Naive thymus-derived CD4-positive, alpha-beta T cell (primary cell): ENCODE measurements around the gene TAGAP. TPM values are rescaled to one million over a fixed set of nuclear protein-coding genes. Genes with fewer than 3 reads are reported as not detected.

Source experiments
- ATAC-seq: fragments of 150-1000 bp; cut with Tn5 transposase; 2 replicates; pipeline ENCODE4 v1.10.0; 2021; ENCODE audit warnings: mild to moderate bottlenecking, moderate library complexity
- CTCF ChIA-PET: fragments of 350-600 bp; sonication (Branson Sonifier 250); formaldehyde crosslinking; loops from one replicate; lab custom pipeline; 2021; ENCODE audit warnings: antibody characterized with exemption; lab: Charles Lee
- POLR2A ChIA-PET: fragments of 350-600 bp; sonication (Branson Sonifier 250); formaldehyde crosslinking; loops from one replicate; lab custom pipeline; 2021; ENCODE audit warnings: antibody characterized with exemption, inconsistent platforms; lab: Charles Lee
- DNase-seq, 9 donors: peaks; one replicate each; pipeline versions ENCODE4 v3.0.0 to v3.0.0-alpha.2; 2020 to 2022; ENCODE audit warnings: mixed read lengths in 1 of 9
- H3K27ac ChIP-seq: one replicate; pipeline ENCODE4 v1.7.0; 2013; ENCODE audit warnings: mild to moderate bottlenecking, low read depth, low read length, moderate library complexity
- H3K27me3 ChIP-seq, 2 donors: one replicate each; pipeline ENCODE4 v1.7.0; 2013; ENCODE audit warnings: low read length in 2 of 2, mild to moderate bottlenecking in 2 of 2, moderate library complexity in 2 of 2; ENCODE audit not compliant: control insufficient read depth in 2 of 2, insufficient read depth in 2 of 2
- H3K36me3 ChIP-seq, 3 experiments: 1 replicate in 2 of 3; 2 replicates in 1 of 3; pipeline ENCODE4 v1.7.0; 2013; ENCODE audit warnings: low read length in 3 of 3, mild to moderate bottlenecking in 3 of 3, moderate library complexity in 1 of 3; ENCODE audit not compliant: insufficient read depth in 3 of 3, control insufficient read depth in 2 of 3
- H3K4me1 ChIP-seq, 2 donors: one replicate each; pipeline ENCODE4 v1.7.0; 2013; ENCODE audit warnings: low read length in 2 of 2, mild to moderate bottlenecking in 2 of 2, moderate library complexity in 1 of 2; ENCODE audit not compliant: control insufficient read depth in 2 of 2, insufficient read depth in 2 of 2
- H3K4me3 ChIP-seq: 2 replicates; pipeline ENCODE4 v1.7.0; 2013; ENCODE audit warnings: mild to moderate bottlenecking, low read length
- H3K9me3 ChIP-seq, 3 experiments: 1 replicate in 2 of 3; 2 replicates in 1 of 3; pipeline ENCODE4 v1.7.0; 2013; ENCODE audit warnings: low read length in 3 of 3; ENCODE audit not compliant: control insufficient read depth in 2 of 3
- H3K27ac Mint-ChIP-seq, 9 donors: one replicate each; pipeline ENCODE4 v1.8.0; 2020 to 2022; ENCODE audit warnings: mixed read lengths in 9 of 9, mild to moderate bottlenecking in 8 of 9, moderate library complexity in 5 of 9, inconsistent platforms in 2 of 9
- H3K27me3 Mint-ChIP-seq, 5 donors: one replicate each; pipeline ENCODE4 v1.8.0; 2021 to 2022; ENCODE audit warnings: mixed read lengths in 5 of 5, mild to moderate bottlenecking in 1 of 5
- H3K36me3 Mint-ChIP-seq, 5 donors: one replicate each; pipeline ENCODE4 v1.8.0; 2020 to 2022; ENCODE audit warnings: mixed read lengths in 5 of 5, mild to moderate bottlenecking in 3 of 5, inconsistent platforms in 1 of 5
- H3K4me1 Mint-ChIP-seq, 7 donors: one replicate each; pipeline ENCODE4 v1.8.0; 2020 to 2022; ENCODE audit warnings: mixed read lengths in 7 of 7, mild to moderate bottlenecking in 3 of 7, inconsistent platforms in 1 of 7
- H3K4me3 Mint-ChIP-seq, 10 donors: one replicate each; pipeline ENCODE4 v1.8.0; 2020 to 2022; ENCODE audit warnings: mild to moderate bottlenecking in 10 of 10, mixed read lengths in 10 of 10, moderate library complexity in 6 of 10, inconsistent platforms in 2 of 10
- H3K9me3 Mint-ChIP-seq, 11 donors: one replicate each; pipeline ENCODE4 v1.8.0; 2020 to 2022; ENCODE audit warnings: mixed read lengths in 11 of 11, mild to moderate bottlenecking in 4 of 11, inconsistent platforms in 1 of 11, moderate library complexity in 1 of 11
- intact Hi-C, 2 donors: fragments of 100-400 bp; cut with micrococcal nuclease; formaldehyde crosslinking; loops; one replicate each; pipeline ENCODE4 v1.15.1; 2023
- polyA plus RNA-seq, 2 donors: library from polyadenylated mRNA; unstranded; fragments of 300-500 nt; fragmentation: Illumina TruSeq; gene quantifications; one replicate each; pipeline ENCODE4 v1.2.3, GENCODE V29; 2021
- total RNA-seq, 6 experiments: library from RNA in 5 of 6; stranded (reverse) in 5 of 6; gene quantifications; 1 replicate in 5 of 6; 2 replicates in 1 of 6; pipeline ENCODE4 v1.2.3 and lab custom pipeline; 2021 to 2026

Gene TAGAP
- total and polyA plus RNA-seq, 7 experiments from 2014 or later, result 53.5 to 222 (median 151) TPM

GRCh38 chr6:159056899-159057298, 12.1 kb upstream of the TAGAP start:
- H3K27ac Mint-ChIP-seq, result peak overlapping the region in 8 of 9 donors; percentile 28 to 91 (median 83)
- no peak overlapping the region for H3K4me3 ChIP-seq
- peak overlapping the region in 9 of 10 donors; percentile 12 to 77 (median 63) for H3K4me3 Mint-ChIP-seq
- no peaks in the 10 kb centered on the region for H3K27me3 ChIP-seq
- H3K4me1 ChIP-seq, result peaks cover 37 to 57% of the 10 kb centered on the region in 2 donors
- H3K36me3 Mint-ChIP-seq, result peaks cover 0 to 8% (median 0%) of the 10 kb centered on the region in 5 donors
- intact Hi-C loops, result loop anchor here (1.0 kb wide), 2 partner anchors 10 to 12 kb away; no protein-coding TSS in a partner anchor
- ATAC-seq (no peak), DNase-seq (no peak)
- ChIA-PET CTCF (interaction anchor here (0.5 to 1.6 kb wide), 5 partner anchors 8 to 243 kb away, joined by 3 to 4 read pairs (median 3); no protein-coding TSS in a partner anchor), POLR2A (interaction anchor here (0.6 to 4.9 kb wide), 9 partner anchors 8 to 50 kb away, joined by 3 to 41 read pairs (median 4); partner anchors contain the start of gene TAGAP)
- H3K9me3 ChIP-seq, result no peaks in the 10 kb centered on the region
- no peaks in the 10 kb centered on the region for H3K27me3 Mint-ChIP-seq
- H3K27ac ChIP-seq, result peak overlapping the region; percentile 55
- H3K36me3 ChIP-seq, result no peaks in the 10 kb centered on the region
- peaks cover 40 to 80% (median 61%) of the 10 kb centered on the region in 7 donors for H3K4me1 Mint-ChIP-seq
- peaks cover 0 to 2% (median 0%) of the 10 kb centered on the region in 11 donors for H3K9me3 Mint-ChIP-seq

GRCh38 chr6:159056432-159056831, 11.6 kb upstream of the TAGAP start:
- ChIA-PET POLR2A (interaction anchor here (0.6 to 4.9 kb wide), 8 partner anchors 9 to 50 kb away, joined by 3 to 41 read pairs (median 4); partner anchors contain the start of gene TAGAP), CTCF (interaction anchor here (0.5 to 1.6 kb wide), 5 partner anchors 9 to 242 kb away, joined by 3 to 4 read pairs (median 3); no protein-coding TSS in a partner anchor)
- Histone ChIP-seq H3K4me1 (peaks cover 32 to 52% of the 10 kb centered on the region in 2 donors), H3K36me3 (no peaks in the 10 kb centered on the region), H3K27ac (peak overlapping the region; percentile 55), H3K9me3 (no peaks in the 10 kb centered on the region), H3K4me3 (peak overlapping the region; percentile 14), H3K27me3 (no peaks in the 10 kb centered on the region)
- Mint-ChIP-seq H3K4me3 (peak overlapping the region in 9 of 10 donors; percentile 39 to 77 (median 63)), H3K4me1 (peaks cover 35 to 76% (median 57%) of the 10 kb centered on the region in 7 donors), H3K9me3 (peaks cover 0 to 2% (median 0%) of the 10 kb centered on the region in 11 donors), H3K36me3 (peaks cover 0 to 4% (median 0%) of the 10 kb centered on the region in 5 donors), H3K27ac (peak overlapping the region; percentile 6 to 91 (median 82)), H3K27me3 (no peaks in the 10 kb centered on the region)
- intact Hi-C loops, result loop anchor here in 1 of 2 donors (1.0 kb wide), 1 partner anchor 11 kb away; no protein-coding TSS in a partner anchor
- DNase-seq (no peak), ATAC-seq (no peak)

GRCh38 chr6:159056003-159056402, 11.2 kb upstream of the TAGAP start:
- ATAC-seq (peak; percentile 70), DNase-seq (no peak)
- Histone ChIP-seq H3K36me3 (no peaks in the 10 kb centered on the region), H3K27ac (peak overlapping the region; percentile 55), H3K4me3 (peak overlapping the region; percentile 14), H3K9me3 (no peaks in the 10 kb centered on the region), H3K27me3 (no peaks in the 10 kb centered on the region), H3K4me1 (peaks cover 28 to 48% of the 10 kb centered on the region in 2 donors)
- peak overlapping the region; percentile 6 to 91 (median 82) for H3K27ac Mint-ChIP-seq
- CTCF ChIA-PET, result interaction anchor here (0.6 to 1.6 kb wide), 4 partner anchors 9 to 48 kb away, joined by 3 to 4 read pairs (median 4); partner anchors contain the start of gene TAGAP
- intact Hi-C loops, result loop anchor here in 1 of 2 donors (1.0 kb wide), 1 partner anchor 11 kb away; no protein-coding TSS in a partner anchor
- no peaks in the 10 kb centered on the region for H3K27me3 Mint-ChIP-seq
- H3K36me3 Mint-ChIP-seq, result peaks cover 0 to 3% (median 0%) of the 10 kb centered on the region in 5 donors
- peaks cover 31 to 72% (median 52%) of the 10 kb centered on the region in 7 donors for H3K4me1 Mint-ChIP-seq
- H3K9me3 Mint-ChIP-seq, result peaks cover 0 to 2% (median 0%) of the 10 kb centered on the region in 11 donors
- POLR2A ChIA-PET, result interaction anchor here (0.6 to 4.9 kb wide), 5 partner anchors 8 to 22 kb away, joined by 3 to 41 read pairs (median 4); partner anchors contain the start of gene TAGAP
- peak overlapping the region; percentile 12 to 77 (median 63) for H3K4me3 Mint-ChIP-seq

GRCh38 chr6:159053781-159054398, 9.1 kb upstream of the TAGAP start:
- DNase-seq (no peak), ATAC-seq (peak; percentile 56)
- Mint-ChIP-seq H3K36me3 (peaks cover 0 to 2% (median 0%) of the 10 kb centered on the region in 5 donors), H3K9me3 (peaks cover 0 to 2% (median 0%) of the 10 kb centered on the region in 11 donors), H3K4me1 (peaks cover 26 to 50% (median 35%) of the 10 kb centered on the region in 7 donors), H3K27me3 (no peaks in the 10 kb centered on the region), H3K4me3 (no peak overlapping the region), H3K27ac (no peak overlapping the region)
- Histone ChIP-seq H3K9me3 (no peaks in the 10 kb centered on the region), H3K36me3 (no peaks in the 10 kb centered on the region), H3K4me1 (peaks cover 25 to 46% of the 10 kb centered on the region in 2 donors), H3K27ac (no peak overlapping the region), H3K27me3 (no peaks in the 10 kb centered on the region), H3K4me3 (peak overlapping the region; percentile 17)
- intact Hi-C loops, result no loop called here
- CTCF ChIA-PET, result interaction anchor here (1.6 kb wide), 1 partner anchor 9 kb away, joined by 6 read pairs; no protein-coding TSS in a partner anchor
- POLR2A ChIA-PET, result interaction anchor here (1.3 to 2.6 kb wide), 4 partner anchors 9 to 54 kb away, joined by 3 to 19 read pairs (median 8); partner anchors contain the start of gene TAGAP

DNA sequence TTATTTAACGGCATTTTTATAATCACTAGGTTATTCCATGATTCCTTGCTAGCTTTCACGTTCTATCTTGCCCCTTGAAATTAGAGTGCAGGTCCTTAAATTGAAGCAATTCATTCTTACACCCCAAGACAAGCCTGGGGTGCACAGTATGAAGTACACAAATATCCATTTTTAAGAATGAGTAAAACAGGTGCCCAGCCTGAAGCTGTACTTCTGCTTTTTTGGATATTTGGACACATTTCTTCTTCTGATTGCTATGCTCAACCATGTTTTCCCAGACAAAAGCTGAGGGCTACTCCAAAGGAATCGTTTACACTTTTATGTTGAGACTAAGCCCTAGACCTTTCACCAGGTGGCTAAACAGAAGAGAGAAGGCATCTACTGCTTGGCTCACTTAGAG, 7.9 kb upstream of the TAGAP start:
- H3K27ac Mint-ChIP-seq, result peak overlapping the region in 1 of 9 donors; percentile 74
- POLR2A ChIA-PET, result interaction anchor here (1.1 to 2.6 kb wide), 3 partner anchors 10 to 55 kb away, joined by 4 to 11 read pairs (median 4); no protein-coding TSS in a partner anchor

More for the DNA sequence above, 7.9 kb upstream of the TAGAP start:
- Histone ChIP-seq H3K9me3 (no peaks in the 10 kb centered on the region), H3K4me1 (peaks cover 27 to 55% of the 10 kb centered on the region in 2 donors), H3K27me3 (no peaks in the 10 kb centered on the region), H3K27ac (no peak overlapping the region), H3K4me3 (no peak overlapping the region), H3K36me3 (no peaks in the 10 kb centered on the region)
- no peak for ATAC-seq
- Mint-ChIP-seq H3K36me3 (peaks cover 0 to 2% (median 0%) of the 10 kb centered on the region in 5 donors), H3K4me3 (no peak overlapping the region), H3K27me3 (peaks cover 0 to 2% (median 0%) of the 10 kb centered on the region in 5 donors), H3K9me3 (peaks cover 0 to 2% (median 0%) of the 10 kb centered on the region in 11 donors), H3K4me1 (peaks cover 26 to 55% (median 41%) of the 10 kb centered on the region in 7 donors)
- intact Hi-C loops, result no loop called here
- DNase-seq, result no peak
- CTCF ChIA-PET, result interaction anchor here (1.6 kb wide), 1 partner anchor 10 kb away, joined by 6 read pairs; no protein-coding TSS in a partner anchor
